GM18526 (cell line): Measurements from ENCODE around the gene PFKFB3.

Experiments
- POLR2A ChIP-seq: IDR thresholded peaks from 3 replicates; pipeline ENCODE4 v1.6.1; 2011; ENCODE audit not compliant: insufficient read length; ENCODE audit errors: extremely low read depth

The PFKFB3 gene

GRCh38 chr10:6297522-6297921 is 94.8 kb downstream of the PFKFB3 start:
- no peak for TF ChIP-seq POLR2A

GRCh38 chr10:6297951-6298381 is 95.2 kb downstream of the PFKFB3 start:
- no peak for TF ChIP-seq POLR2A

GRCh38 chr10:6298428-6298827 is 95.7 kb downstream of the PFKFB3 start:
- no peak for TF ChIP-seq POLR2A

DNA sequence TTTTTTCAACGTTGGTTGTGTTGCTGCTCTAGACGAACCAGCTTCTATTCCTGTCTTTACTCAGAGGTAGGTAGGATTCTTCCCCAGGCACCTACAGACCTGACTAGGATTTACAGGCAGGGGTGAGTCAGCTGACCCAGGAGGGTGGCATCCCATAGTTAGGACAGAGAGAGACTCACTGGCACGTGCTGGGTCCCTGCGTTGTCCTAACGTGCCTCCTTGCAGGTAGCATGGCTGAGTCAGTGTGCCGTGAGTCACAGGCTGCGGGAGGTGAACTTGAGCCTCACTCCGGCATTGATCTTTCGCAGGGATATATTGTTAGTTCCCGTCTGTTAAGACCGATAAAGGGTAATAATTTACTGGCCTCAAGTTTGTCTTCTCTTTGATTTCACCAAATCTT is 96.5 kb downstream of the PFKFB3 start:
- no peak for TF ChIP-seq POLR2A

- TF ChIP-seq POLR2A: no peak
Measured at GRCh38 chr10:6299743-6300105, 97.0 kb downstream of the PFKFB3 start.

GRCh38 chr10:6300106-6300783 is 97.5 kb downstream of the PFKFB3 start:
- no peak for TF ChIP-seq POLR2A

GRCh38 chr10:6300784-6301460 is 98.2 kb downstream of the PFKFB3 start:
- no peak for TF ChIP-seq POLR2A

GRCh38 chr10:6301488-6302075 is 98.8 kb downstream of the PFKFB3 start:
- no peak for TF ChIP-seq POLR2A
